ENCODE data around the gene CACNA1D.

- no peak for TF ChIP-seq POLR2AphosphoS5 (IDR thresholded peaks at IDR 0.05; ENCODE audit: borderline replicate concordance, low read depth, low read length)
- TF ChIP-seq EZH2 (IDR thresholded peaks at IDR 0.05), result no peak
- no peak for TF ChIP-seq FOXP2 (optimal IDR thresholded peaks at IDR 0.05; ENCODE audit: control extremely low read depth, extremely low read length, insufficient read depth)
Measured at GRCh38 chr3:53703630-53704362, 209.4 kb downstream of the CACNA1D start.
